Ectodermal cell (in vitro differentiated cells): ENCODE measurements around the gene DYRK1A.

Source experiments
- H3K27ac ChIP-seq: 2 replicates; pipeline ENCODE4 v1.7.0; 2013; ENCODE audit warnings: mild to moderate bottlenecking, low read depth, low read length; ENCODE audit not compliant: insufficient read depth, poor library complexity, severe bottlenecking
- H3K27me3 ChIP-seq: 2 replicates; pipeline ENCODE4 v1.7.0; 2013; ENCODE audit warnings: mild to moderate bottlenecking, low read length; ENCODE audit not compliant: insufficient read depth, control insufficient read depth, poor library complexity, severe bottlenecking
- H3K36me3 ChIP-seq: one replicate; pipeline ENCODE4 v1.7.0; 2013; ENCODE audit warnings: low read length; ENCODE audit not compliant: control insufficient read depth, insufficient read depth
- H3K4me1 ChIP-seq: one replicate; pipeline ENCODE4 v1.7.0; 2013; ENCODE audit warnings: low read length; ENCODE audit not compliant: control insufficient read depth, insufficient read depth
- H3K4me3 ChIP-seq: 2 replicates; pipeline ENCODE4 v1.7.0; 2013; ENCODE audit warnings: low read depth, low read length, control low read depth; ENCODE audit not compliant: insufficient read depth
- H3K9me3 ChIP-seq: 2 replicates; pipeline ENCODE4 v1.7.0; 2013; ENCODE audit warnings: mild to moderate bottlenecking, low read length, moderate library complexity; ENCODE audit not compliant: control insufficient read depth
- WGBS, 2 experiments: methylation state at CpG; one replicate each; pipeline ENCODE4 v1.1.7; 2013; ENCODE audit warnings: missing lambda C conversion rate in 2 of 2; 5-methylcytosine and 5-hydroxymethylcytosine counted together

DYRK1A gene

GRCh38 chr21:37402251-37402867, 35.8 kb downstream of the DYRK1A start:
- H3K27me3 ChIP-seq: no peaks in the 10 kb centered on the region

GRCh38 chr21:37405629-37406028, 39.1 kb downstream of the DYRK1A start:
- Histone ChIP-seq H3K9me3 (no peaks in the 10 kb centered on the region), H3K27me3 (no peaks in the 10 kb centered on the region), H3K36me3 (no peaks in the 10 kb centered on the region), H3K27ac (no peak overlapping the region), H3K4me1 (peaks cover 5% of the 10 kb centered on the region), H3K4me3 (no peak overlapping the region)
- WGBS, 2 experiments: 90 to 94% methylated on average over 4 of the region's 4 CpGs

More at GRCh38 chr21:37402251-37402867, 35.8 kb downstream of the DYRK1A start:
- H3K4me1 ChIP-seq: peaks cover 5% of the 10 kb centered on the region
- H3K27ac ChIP-seq: no peak overlapping the region
- WGBS, 2 experiments: 93 to 98% methylated on average over 2 to 3 of the region's 3 CpGs
- H3K4me3 ChIP-seq: no peak overlapping the region
- H3K36me3 ChIP-seq: no peaks in the 10 kb centered on the region
- H3K9me3 ChIP-seq: no peaks in the 10 kb centered on the region

- 93 to 96% methylated on average over 6 of the region's 6 CpGs for WGBS, 2 experiments
- H3K27ac ChIP-seq: no peak overlapping the region
Observed at GRCh38 chr21:37407719-37408420, 41.3 kb downstream of the DYRK1A start.

GRCh38 chr21:37408464-37409193, 42.1 kb downstream of the DYRK1A start:
- Histone ChIP-seq H3K27me3 (no peaks in the 10 kb centered on the region), H3K4me1 (peaks cover 5% of the 10 kb centered on the region), H3K36me3 (no peaks in the 10 kb centered on the region), H3K9me3 (no peaks in the 10 kb centered on the region), H3K4me3 (no peak overlapping the region), H3K27ac (no peak overlapping the region)
- WGBS, 2 experiments: 96 to 97% methylated on average over 2 of the region's 2 CpGs

More at GRCh38 chr21:37407719-37408420, 41.3 kb downstream of the DYRK1A start:
- Histone ChIP-seq H3K27me3 (no peaks in the 10 kb centered on the region), H3K4me1 (peaks cover 5% of the 10 kb centered on the region), H3K9me3 (no peaks in the 10 kb centered on the region), H3K4me3 (no peak overlapping the region), H3K36me3 (no peaks in the 10 kb centered on the region)

GRCh38 chr21:37410639-37411038, 44.1 kb downstream of the DYRK1A start:
- no peak overlapping the region for H3K27ac ChIP-seq
- no peak overlapping the region for H3K4me3 ChIP-seq
- H3K36me3 ChIP-seq: no peaks in the 10 kb centered on the region
- no peaks in the 10 kb centered on the region for H3K9me3 ChIP-seq
- no peaks in the 10 kb centered on the region for H3K27me3 ChIP-seq
- peaks cover 5% of the 10 kb centered on the region for H3K4me1 ChIP-seq
- WGBS, 2 experiments: 90 to 94% methylated on average over 9 of the region's 9 CpGs

- 89 to 91% methylated on average over 3 of the region's 4 CpGs for WGBS, 2 experiments
- H3K27me3 ChIP-seq: no peaks in the 10 kb centered on the region
- no peaks in the 10 kb centered on the region for H3K36me3 ChIP-seq
- H3K9me3 ChIP-seq: no peaks in the 10 kb centered on the region
- H3K4me1 ChIP-seq: no peaks in the 10 kb centered on the region
- no peak overlapping the region for H3K27ac ChIP-seq
- H3K4me3 ChIP-seq: no peak overlapping the region
Observed at GRCh38 chr21:37412603-37413360, 46.2 kb downstream of the DYRK1A start.

- Histone ChIP-seq H3K27me3 (no peaks in the 10 kb centered on the region), H3K36me3 (no peaks in the 10 kb centered on the region), H3K4me3 (no peak overlapping the region), H3K4me1 (no peaks in the 10 kb centered on the region), H3K27ac (no peak overlapping the region), H3K9me3 (no peaks in the 10 kb centered on the region)
- 93 to 95% methylated on average over 4 of the region's 5 CpGs for WGBS, 2 experiments
Observed at GRCh38 chr21:37413553-37414291, 47.1 kb downstream of the DYRK1A start.

- no peaks in the 10 kb centered on the region for H3K36me3 ChIP-seq
- no peaks in the 10 kb centered on the region for H3K9me3 ChIP-seq
- H3K27me3 ChIP-seq: no peaks in the 10 kb centered on the region
- 94 to 95% methylated on average over 4 to 5 of the region's 5 CpGs for WGBS, 2 experiments
- H3K4me3 ChIP-seq: no peak overlapping the region
- no peak overlapping the region for H3K27ac ChIP-seq
- H3K4me1 ChIP-seq: no peaks in the 10 kb centered on the region
Observed at GRCh38 chr21:37414292-37415253, 48.0 kb downstream of the DYRK1A start.

GRCh38 chr21:37415939-37416338, 49.4 kb downstream of the DYRK1A start:
- Histone ChIP-seq H3K4me1 (no peaks in the 10 kb centered on the region), H3K36me3 (no peaks in the 10 kb centered on the region), H3K27me3 (no peaks in the 10 kb centered on the region), H3K4me3 (no peak overlapping the region), H3K27ac (no peak overlapping the region), H3K9me3 (no peaks in the 10 kb centered on the region)
- WGBS, 2 experiments: 73 to 98% methylated on average over 2 of the region's 2 CpGs
